GF-D8 (cell line): ENCODE results near the gene MGMT.

Experiments
- DNase-seq: peaks from one replicate; lab custom pipeline; 2025; lab: John Stamatoyannopoulos, UW

The MGMT gene

DNA sequence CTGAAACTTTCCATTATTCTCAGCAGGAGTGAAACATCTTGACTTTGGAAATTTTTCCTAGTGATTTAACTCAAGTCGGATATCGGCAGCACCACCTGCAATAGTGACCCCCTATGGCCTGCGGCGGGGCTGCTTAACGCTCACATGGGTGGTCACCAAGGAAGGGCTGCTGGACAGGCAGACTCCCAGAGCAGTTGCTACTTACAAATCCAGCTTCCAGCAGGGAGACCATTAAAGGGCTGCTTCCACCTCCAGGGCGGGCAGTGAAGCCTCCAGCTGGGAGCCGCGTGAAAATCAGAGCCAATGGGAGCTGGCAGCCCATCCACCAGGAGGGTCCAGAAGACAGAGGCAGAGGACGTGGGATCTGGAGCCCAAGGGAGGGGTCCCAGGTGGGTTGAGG, 122.5 kb downstream of the MGMT start:
- DNase-seq = no peak

DNA sequence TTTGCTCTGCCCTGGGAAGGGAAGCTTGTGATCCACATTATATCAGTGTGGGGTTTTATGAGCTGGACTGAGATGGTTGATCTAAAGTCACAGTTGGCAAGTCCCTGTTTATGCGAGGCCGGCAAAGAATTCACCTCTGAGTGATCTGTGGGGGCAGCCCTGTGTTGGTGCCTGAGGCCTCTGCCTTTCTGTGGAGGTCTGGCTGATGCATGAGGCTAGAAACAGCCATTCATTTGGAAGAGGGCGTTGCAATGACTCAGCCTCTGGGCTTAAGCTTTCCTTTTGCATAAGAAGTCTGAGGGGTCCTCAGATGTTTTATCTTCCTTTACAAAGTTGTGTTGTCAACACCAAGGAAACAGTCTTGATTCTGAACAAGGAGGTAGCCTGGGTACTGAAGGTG, 126.9 kb downstream of the MGMT start:
- DNase-seq = no peak

GRCh38 chr10:129594811-129595210, 127.8 kb downstream of the MGMT start:
- DNase-seq = no peak

- DNase-seq = no peak
These were observed 131.4 kb downstream of the MGMT start for GRCh38 chr10:129598413-129598812.

DNA sequence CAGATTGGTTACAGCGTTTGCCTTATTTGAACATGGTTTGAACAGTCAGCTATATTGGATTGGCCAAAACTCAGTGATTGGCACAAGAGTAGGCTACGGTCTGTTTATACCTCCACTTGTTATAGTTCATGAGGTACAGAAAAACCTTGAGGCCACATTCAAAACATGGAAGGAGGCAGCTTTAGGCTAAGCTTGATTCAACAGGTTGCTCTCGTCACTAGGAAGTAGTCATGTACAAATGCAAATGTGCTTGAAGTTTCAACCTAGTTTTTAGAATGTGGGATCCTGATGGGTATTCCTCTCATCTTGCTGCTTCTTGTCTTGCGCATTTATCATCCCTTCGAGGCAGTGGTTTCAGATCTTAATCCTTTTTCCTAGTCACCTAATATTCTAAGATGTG, 132.1 kb downstream of the MGMT start:
- no peak for DNase-seq

- DNase-seq = no peak
These were observed 134.7 kb downstream of the MGMT start for GRCh38 chr10:129601737-129602136.

GRCh38 chr10:129602938-129603535, 136.0 kb downstream of the MGMT start:
- no peak for DNase-seq

- DNase-seq = no peak
These were observed 137.4 kb downstream of the MGMT start for GRCh38 chr10:129604333-129605032.

- DNase-seq = no peak
These were observed 138.4 kb downstream of the MGMT start for GRCh38 chr10:129605266-129605985.

GRCh38 chr10:129605986-129606518, 139.0 kb downstream of the MGMT start:
- DNase-seq = no peak

DNA sequence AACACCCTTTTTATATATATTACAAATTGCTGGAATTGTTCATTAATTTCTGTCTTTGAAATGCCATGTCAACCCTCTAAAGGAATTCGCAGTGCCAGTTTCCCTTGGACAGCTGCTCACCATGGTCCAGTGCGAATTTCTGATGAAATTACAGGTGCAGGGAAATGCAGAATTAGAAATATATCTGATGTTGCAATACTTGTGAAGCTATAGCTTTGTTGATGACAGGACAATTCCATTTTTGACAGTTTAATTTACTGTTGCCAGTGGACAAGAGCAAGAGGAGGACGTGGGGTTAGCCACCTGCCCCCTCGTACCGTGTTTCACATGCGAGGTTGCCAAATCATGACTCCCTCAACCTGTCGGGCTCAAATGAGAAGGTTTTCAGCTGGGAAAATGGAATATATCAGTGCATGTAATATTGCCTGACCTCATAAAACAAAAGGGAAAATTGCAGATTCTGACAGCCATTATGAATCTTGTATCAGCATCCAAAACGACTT, 140.6 kb downstream of the MGMT start:
- DNase-seq = no peak

- no peak for DNase-seq
These were observed 141.6 kb downstream of the MGMT start for GRCh38 chr10:129608653-129609052.

GRCh38 chr10:129609551-129609950, 142.5 kb downstream of the MGMT start:
- DNase-seq = no peak

GRCh38 chr10:129612481-129613109, 145.6 kb downstream of the MGMT start:
- DNase-seq = no peak

DNA sequence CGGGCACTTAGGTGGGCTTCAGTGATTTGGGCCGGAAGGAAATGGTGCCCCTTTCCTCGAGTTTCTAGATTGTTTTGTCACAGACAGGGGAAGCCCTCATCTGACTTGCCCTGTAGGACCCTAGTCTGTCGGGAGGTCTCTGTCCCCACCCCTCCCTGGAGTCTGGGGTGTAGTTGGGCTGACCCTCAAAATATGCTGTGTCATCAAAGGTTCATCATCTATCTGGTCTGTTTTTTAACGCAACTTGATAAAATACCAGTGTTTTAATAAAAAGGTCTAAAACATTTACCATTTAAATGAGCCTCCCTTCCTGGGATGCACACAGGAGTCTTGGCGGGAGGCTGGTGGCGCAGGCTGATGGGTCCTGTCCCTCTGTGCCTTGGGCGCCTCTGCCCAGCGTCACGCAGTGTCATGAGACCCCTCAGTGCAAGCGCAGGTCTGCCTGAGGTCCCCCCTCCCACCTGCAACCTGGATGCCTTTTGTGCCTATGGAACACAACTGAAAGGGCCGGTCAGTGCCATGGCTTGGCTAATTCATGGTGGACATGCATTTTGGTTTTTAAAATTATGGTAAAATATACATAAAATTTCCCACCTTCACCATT, 146.4 kb downstream of the MGMT start:
- no peak for DNase-seq

DNA sequence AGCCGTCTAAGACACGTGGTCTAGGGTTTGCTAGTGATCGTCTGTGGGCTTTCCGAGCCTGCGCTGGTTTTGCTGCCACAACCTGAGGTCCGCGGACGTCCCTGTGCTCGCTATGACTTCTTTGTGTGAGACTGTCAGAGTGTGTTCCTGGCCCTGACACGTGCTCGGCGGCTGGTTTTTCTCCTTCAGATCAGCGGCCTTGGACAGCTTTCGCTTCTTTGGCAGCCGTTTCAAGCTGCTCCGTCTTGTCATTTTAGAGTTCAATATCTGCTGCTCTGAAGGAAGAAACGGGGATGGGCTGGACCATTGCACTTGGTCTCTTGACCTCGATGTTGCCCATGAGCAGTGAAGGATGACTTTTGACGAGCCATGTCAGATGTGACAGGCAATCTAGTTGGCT, 147.3 kb downstream of the MGMT start:
- no peak for DNase-seq

GRCh38 chr10:129615381-129615780, 148.3 kb downstream of the MGMT start:
- no peak for DNase-seq

GRCh38 chr10:129615921-129616525, 149.0 kb downstream of the MGMT start:
- no peak for DNase-seq

- DNase-seq = no peak
These were observed 150.7 kb downstream of the MGMT start for GRCh38 chr10:129617768-129618167.

- no peak for DNase-seq
These were observed 154.0 kb downstream of the MGMT start for GRCh38 chr10:129621062-129621461.

- DNase-seq = no peak
These were observed 154.7 kb downstream of the MGMT start for GRCh38 chr10:129621693-129622092.

- DNase-seq = no peak
These were observed 155.2 kb downstream of the MGMT start for GRCh38 chr10:129622291-129622690.
